Keratinocyte (primary cell): Measurements from ENCODE around the gene CFHR5.

Experiments
- EZH2 ChIP-seq: IDR thresholded peaks from one replicate; pipeline ENCODE4 v1.6.1; 2012; ENCODE audit warnings: inconsistent platforms, mild to moderate bottlenecking, low read length, moderate library complexity
- TF ChIP-seq, protein P1 (sequence below), 3 experiments: IDR thresholded peaks in 1 of 3; conservative IDR thresholded peaks in 1 of 3; optimal IDR thresholded peaks in 1 of 3; 2 replicates in 2 of 3; 3 replicates in 1 of 3; pipeline versions ENCODE3 to v1.5.1; 2011; ENCODE audit warnings: low read length in 3 of 3, mild to moderate bottlenecking in 3 of 3, moderate library complexity in 2 of 3, control low read depth in 1 of 3, inconsistent platforms in 1 of 3; ENCODE audit not compliant: insufficient read depth in 2 of 3; ENCODE audit errors: extremely low read depth in 1 of 3

DNA sequence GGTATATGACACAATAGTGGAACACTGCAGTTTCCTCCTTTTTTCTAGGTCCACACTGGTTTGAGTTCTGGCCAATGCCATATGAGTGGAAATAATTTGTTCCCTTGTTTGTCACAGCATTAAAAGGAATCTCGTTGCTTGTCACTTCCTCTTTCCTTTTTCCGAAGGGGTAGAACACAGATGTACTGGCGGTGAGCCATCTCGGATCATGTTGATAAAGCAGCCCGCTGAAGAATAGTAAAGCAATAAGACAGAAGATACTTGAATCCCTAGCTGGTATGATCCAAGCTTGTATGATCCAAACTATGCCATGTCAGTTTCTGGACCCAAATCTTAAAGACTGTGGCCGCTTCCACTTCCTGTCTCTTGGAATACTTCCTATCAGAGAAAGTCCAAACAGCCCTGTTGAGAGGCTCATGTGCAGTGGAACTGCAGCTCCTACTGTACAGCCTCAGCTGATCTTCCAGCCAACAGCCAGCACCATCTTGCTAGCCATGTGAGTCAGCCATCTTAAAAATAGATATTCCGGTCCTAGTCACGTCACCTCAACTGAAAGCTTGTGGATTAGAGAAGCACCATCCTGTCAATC lies 40.3 kb downstream of the CFHR5 start:
- TF ChIP-seq, protein P1, sequence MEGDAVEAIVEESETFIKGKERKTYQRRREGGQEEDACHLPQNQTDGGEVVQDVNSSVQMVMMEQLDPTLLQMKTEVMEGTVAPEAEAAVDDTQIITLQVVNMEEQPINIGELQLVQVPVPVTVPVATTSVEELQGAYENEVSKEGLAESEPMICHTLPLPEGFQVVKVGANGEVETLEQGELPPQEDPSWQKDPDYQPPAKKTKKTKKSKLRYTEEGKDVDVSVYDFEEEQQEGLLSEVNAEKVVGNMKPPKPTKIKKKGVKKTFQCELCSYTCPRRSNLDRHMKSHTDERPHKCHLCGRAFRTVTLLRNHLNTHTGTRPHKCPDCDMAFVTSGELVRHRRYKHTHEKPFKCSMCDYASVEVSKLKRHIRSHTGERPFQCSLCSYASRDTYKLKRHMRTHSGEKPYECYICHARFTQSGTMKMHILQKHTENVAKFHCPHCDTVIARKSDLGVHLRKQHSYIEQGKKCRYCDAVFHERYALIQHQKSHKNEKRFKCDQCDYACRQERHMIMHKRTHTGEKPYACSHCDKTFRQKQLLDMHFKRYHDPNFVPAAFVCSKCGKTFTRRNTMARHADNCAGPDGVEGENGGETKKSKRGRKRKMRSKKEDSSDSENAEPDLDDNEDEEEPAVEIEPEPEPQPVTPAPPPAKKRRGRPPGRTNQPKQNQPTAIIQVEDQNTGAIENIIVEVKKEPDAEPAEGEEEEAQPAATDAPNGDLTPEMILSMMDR (optimal IDR thresholded peaks at IDR 0.05 in 1 of 3, IDR thresholded peaks at IDR 0.05 in 1 of 3, conservative IDR thresholded peaks at IDR 0.05 in 1 of 3; ENCODE audit: extremely low read depth in 1 of 3, insufficient read depth in 2 of 3, low read length in 3 of 3) = no peak
- no peak for TF ChIP-seq EZH2
